Stimulated activated CD4-positive, alpha-beta T cell treated with anti-CD3 and anti-CD28 coated beads, Interleukin-1b, Interleukin-23, amount 100 ng/mL, for 24 hours (primary cell): ENCODE results near the gene RNU6-1.

Experiments
- DNase-seq, 4 experiments: peaks; one replicate each; pipeline ENCODE4 v3.0.0-alpha.2; 2020; ENCODE audit warnings: low read depth in 4 of 4, low spot score in 1 of 4

Gene RNU6-1

DNA sequence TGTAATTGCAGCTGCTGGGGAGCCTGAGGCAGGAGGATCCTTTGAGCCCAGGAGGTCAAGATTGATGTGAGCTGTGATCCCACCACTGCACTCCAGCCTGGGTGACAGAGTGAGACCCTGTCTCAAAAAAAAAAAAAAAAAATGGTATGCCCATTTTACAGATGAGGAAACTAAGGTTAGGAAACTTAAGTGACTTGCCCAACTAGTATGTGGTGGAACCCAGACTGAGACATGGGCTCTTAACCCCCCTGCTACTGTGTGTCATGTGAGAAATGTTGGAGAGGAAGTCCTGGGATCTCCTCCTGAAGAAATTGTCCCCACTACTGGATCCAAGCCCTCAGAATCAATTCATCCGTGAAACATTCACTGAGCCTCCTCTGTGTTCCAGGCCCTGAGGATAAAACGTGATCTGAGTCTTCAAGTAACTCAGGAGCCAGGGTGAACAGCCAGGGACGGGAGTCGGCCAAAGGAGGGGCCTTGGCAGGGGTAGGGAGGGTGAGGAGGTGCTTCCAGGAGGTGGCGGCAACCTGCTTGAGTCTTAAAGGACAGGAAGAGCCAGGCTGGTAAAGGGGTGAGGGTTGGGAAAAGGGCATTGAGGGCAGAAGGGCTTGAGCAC is 19.6 kb upstream of the RNU6-1 start:
- DNase-seq: no peak

DNA sequence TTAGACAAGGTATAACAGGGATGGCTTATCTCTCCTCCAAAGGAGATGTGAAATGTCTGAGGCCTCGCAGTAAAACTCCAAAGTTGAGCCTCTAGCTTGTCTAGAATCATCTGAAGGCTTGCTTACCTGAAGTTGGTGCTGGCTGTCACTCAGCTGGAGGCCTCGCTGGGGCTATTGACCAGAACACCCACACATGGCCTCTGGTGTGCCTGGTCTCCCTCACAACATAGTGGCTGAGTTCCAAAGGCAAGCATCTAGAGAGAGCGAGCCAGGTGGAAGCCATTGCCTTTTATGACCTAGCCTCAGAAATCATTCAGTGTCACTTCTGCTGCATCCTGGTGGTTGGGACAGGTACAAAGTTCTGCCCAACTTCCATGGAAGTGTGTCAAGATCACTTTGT is 17.4 kb upstream of the RNU6-1 start:
- DNase-seq: no peak

DNA sequence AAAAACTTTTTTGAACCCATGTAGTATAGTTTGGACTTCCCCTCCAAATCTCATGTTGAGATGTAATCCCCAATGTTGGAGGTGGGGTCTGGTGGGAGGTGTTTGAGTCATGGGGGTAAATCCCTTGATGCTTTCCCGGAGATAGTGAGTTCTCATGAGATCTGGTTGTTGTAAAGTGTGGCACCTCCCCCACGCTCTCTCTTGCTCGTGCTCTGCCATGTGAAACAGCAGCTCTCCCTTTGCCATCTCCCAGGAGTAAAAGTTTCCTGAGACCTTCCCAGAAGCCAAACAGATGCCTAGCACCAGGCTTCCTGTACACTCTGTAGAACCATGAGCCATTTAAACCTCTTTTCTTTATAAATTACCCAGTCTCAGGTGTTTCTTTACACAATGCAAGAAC is 16.0 kb upstream of the RNU6-1 start:
- no peak for DNase-seq

GRCh38 chr15:67854358-67854757 is 14.5 kb upstream of the RNU6-1 start:
- DNase-seq: no peak

DNA sequence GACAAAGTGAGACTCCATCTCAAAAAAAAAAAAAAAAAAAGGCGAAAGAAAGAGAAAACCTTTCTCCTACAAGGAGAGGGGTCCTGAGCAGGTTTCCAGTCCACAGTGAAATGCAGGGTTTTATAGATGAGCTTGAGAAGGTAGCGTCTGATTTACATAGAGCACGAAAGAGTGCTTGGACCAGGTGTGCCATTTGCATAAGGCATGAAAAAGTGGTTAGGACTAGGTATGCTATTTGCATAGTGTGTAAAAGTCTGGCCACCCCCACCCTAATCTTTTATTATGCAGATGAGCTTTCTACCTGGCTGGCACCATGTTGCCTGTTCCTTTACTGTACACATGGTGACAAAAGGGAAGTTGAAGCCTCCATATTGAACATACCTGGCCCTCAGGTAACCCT is 13.6 kb upstream of the RNU6-1 start:
- DNase-seq: no peak

DNA sequence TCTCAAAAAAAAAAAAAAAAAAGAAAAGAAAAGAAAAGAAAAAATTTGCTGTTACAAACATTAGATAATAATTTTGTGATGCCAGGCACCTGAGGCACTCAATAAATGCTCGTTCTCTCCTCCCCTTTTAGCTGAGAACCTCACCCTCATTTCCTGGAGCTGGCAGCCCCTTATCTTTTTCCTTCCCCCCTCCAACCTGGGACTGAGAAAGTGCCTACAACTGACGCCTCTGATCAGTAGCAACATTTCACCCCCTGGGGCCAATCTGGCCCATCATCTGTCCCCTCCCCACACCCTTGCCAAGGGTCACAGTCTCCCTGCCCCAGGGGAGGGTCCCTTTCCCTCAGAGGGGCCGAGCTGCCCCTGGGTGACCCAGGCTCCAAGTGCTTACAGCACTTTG is 12.6 kb upstream of the RNU6-1 start:
- DNase-seq: no peak

GRCh38 chr15:67850994-67851571 is 11.2 kb upstream of the RNU6-1 start:
- no peak for DNase-seq

DNA sequence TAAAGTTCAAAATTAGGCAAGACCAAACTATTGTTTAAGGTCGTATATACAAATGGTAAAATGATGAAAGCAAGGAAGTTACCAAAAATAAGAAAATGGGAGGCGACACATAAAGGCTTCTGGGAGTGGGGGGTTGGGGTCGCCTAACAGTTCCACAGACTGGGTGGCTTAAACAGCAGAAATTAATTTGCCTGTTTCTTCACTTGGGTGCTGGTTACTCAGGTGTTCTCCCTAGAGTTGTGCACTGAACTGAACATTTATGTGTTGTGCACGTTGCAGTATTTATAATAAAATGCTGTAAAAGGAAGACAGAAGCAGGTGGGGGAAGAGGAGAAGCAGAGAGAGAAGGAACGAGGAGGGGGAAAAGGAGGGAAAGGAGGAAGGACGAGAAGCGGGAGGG is 10.5 kb upstream of the RNU6-1 start:
- no peak for DNase-seq

GRCh38 chr15:67849538-67849937 is 9.7 kb upstream of the RNU6-1 start:
- no peak for DNase-seq

GRCh38 chr15:67845974-67846373 is 6.1 kb upstream of the RNU6-1 start:
- no peak for DNase-seq

- DNase-seq: no peak
Observed at GRCh38 chr15:67843571-67844387, 3.9 kb upstream of the RNU6-1 start.

- DNase-seq: no peak
Observed at GRCh38 chr15:67843092-67843501, 3.3 kb upstream of the RNU6-1 start.

DNA sequence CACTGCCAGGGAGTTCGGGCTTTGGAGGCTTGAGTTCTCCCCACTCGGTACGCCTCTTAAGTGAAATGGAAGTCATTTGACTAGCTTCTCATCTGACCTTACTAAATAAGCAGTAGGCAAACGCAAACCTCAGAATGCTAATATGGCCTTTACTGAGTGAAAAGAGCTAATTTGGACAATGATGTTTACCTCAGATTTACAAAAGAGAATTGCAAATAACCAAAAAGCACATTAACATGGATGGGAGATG is 1.6 kb upstream of the RNU6-1 start:
- DNase-seq: no peak

- no peak for DNase-seq
Observed at GRCh38 chr15:67840749-67841512, 1.1 kb upstream of the RNU6-1 start.

DNA sequence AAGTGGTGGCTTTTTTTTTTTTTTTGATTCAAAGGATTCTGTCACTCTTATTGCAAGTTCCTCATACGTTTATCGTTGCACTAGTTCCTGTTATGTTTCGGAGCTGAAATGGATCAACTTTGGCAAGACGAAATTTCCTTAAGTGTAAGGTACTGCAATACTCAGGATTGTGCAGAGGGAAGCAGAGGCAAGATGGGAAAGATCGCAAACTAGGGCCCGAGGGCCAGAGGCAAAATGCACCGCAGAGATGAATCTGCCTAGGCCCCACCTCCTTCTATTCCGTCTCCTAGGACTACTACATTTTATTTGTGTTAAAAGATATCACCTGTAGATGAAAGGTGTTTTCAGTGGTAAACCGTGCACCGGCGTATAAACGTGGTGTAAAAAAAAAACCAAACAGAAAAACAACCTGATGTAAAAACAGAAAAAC is 331 bp downstream of the RNU6-1 start:
- DNase-seq: no peak

- DNase-seq: no peak
Observed at GRCh38 chr15:67838789-67839332, 984 bp downstream of the RNU6-1 start.

DNA sequence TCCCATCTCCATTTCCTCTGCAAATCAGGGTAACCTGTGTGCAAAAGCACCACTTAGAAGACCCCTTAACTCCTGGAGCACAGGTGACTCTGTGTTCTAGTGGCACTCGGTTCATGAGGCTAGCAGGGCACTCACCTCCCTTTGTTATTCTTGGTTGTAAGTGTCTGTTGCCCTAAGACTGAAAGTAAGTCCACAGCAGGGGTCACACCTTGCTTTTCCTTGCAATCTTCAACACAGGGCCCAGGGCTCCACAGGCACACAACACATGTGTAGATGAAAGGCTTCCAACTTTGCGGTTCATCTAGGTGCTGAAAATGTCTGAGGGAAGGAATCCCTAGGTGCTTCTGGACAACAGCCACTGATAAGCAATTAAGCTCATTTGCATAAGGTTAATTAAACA is 2.9 kb downstream of the RNU6-1 start:
- no peak for DNase-seq

DNA sequence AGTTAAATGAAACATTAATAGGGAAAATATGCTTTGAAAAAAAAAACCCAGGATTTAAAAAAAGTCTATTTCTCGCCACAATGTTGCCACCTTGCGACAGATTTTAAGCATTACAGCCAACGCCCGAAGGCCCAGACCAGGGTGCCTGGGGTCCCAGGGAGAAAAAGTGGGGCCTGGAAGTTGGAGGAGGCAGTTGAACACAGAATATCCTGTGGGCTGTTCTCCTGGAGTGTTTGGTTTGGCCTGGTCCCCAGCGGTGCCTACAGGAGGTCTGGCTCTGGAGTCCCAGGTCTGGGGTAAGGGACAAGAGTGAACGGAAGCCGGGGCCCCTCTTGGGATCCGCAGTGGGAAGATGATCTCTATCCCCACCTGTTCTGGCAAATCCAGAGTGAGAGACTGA is 3.4 kb downstream of the RNU6-1 start:
- DNase-seq: no peak

GRCh38 chr15:67836134-67836455 is 3.8 kb downstream of the RNU6-1 start:
- DNase-seq: no peak

- no peak for DNase-seq
Observed at GRCh38 chr15:67835297-67836133, 4.3 kb downstream of the RNU6-1 start.
